Jurkat, Clone E6-1 (cell line): Measurements from ENCODE around the gene DHRSX.
"Not testable (repeated sequence)": the region's sequence is repeated elsewhere in the genome, so short reads cannot be mapped to it uniquely, and the experiment has no call there.

Source experiments
- DNase-seq: peaks from one replicate; pipeline ENCODE4 v3.0.0-alpha.2; 2011; ENCODE audit warnings: low read depth, low spot score
- H3K4me3 ChIP-seq: 2 replicates; pipeline ENCODE4 v1.5.1; 2011; ENCODE audit warnings: mild to moderate bottlenecking, low read length, control low read depth, moderate library complexity

The DHRSX gene

GRCh38 chrX:2441466-2441865 lies 59.3 kb downstream of the DHRSX start:
- no peak for DNase-seq
- H3K4me3 ChIP-seq, result no peak overlapping the region

- no peak overlapping the region for H3K4me3 ChIP-seq
Observed at GRCh38 chrX:2439613-2440012, 61.2 kb downstream of the DHRSX start.

GRCh38 chrX:2435465-2435864 lies 65.3 kb downstream of the DHRSX start:
- H3K4me3 ChIP-seq, result no peak overlapping the region
- DNase-seq, result no peak

More at GRCh38 chrX:2439613-2440012, 61.2 kb downstream of the DHRSX start:
- DNase-seq, result no peak

GRCh38 chrX:2434270-2435163 lies 66.3 kb downstream of the DHRSX start:
- no peak for DNase-seq
- H3K4me3 ChIP-seq, result no peak overlapping the region

- H3K4me3 ChIP-seq, result no peak overlapping the region
- no peak for DNase-seq
Observed at GRCh38 chrX:2432298-2432863, 68.4 kb downstream of the DHRSX start.

- DNase-seq, result no peak
- H3K4me3 ChIP-seq, result no peak overlapping the region
Observed at GRCh38 chrX:2430265-2430825, 70.4 kb downstream of the DHRSX start.

- no peak overlapping the region for H3K4me3 ChIP-seq
- no peak for DNase-seq
Observed at GRCh38 chrX:2427737-2428136, 73.0 kb downstream of the DHRSX start.

- no peak for DNase-seq
- no peak overlapping the region for H3K4me3 ChIP-seq
Observed at GRCh38 chrX:2427147-2427546, 73.6 kb downstream of the DHRSX start.

GRCh38 chrX:2426289-2426882 lies 74.4 kb downstream of the DHRSX start:
- DNase-seq, result no peak
- H3K4me3 ChIP-seq, result no peak overlapping the region

- H3K4me3 ChIP-seq, result no peak overlapping the region
- DNase-seq, result peak; percentile 22
Observed at GRCh38 chrX:2425286-2426071, 75.3 kb downstream of the DHRSX start.

- no peak for DNase-seq
- no peak overlapping the region for H3K4me3 ChIP-seq
Observed at GRCh38 chrX:2424317-2424716, 76.5 kb downstream of the DHRSX start.

GRCh38 chrX:2423899-2424298 lies 76.9 kb downstream of the DHRSX start:
- H3K4me3 ChIP-seq, result no peak overlapping the region
- no peak for DNase-seq

- no peak for DNase-seq
- no peak overlapping the region for H3K4me3 ChIP-seq
Observed at GRCh38 chrX:2423282-2423681, 77.5 kb downstream of the DHRSX start.

GRCh38 chrX:2419418-2419817 lies 81.4 kb downstream of the DHRSX start:
- DNase-seq, H3K4me3 ChIP-seq: not testable (repeated sequence)

GRCh38 chrX:2418000-2418399 lies 82.8 kb downstream of the DHRSX start:
- H3K4me3 ChIP-seq, result no peak overlapping the region
- no peak for DNase-seq

- H3K4me3 ChIP-seq, result no peak overlapping the region
- no peak for DNase-seq
Observed at GRCh38 chrX:2416851-2417604, 83.7 kb downstream of the DHRSX start.

- H3K4me3 ChIP-seq, result no peak overlapping the region
Observed at GRCh38 chrX:2414384-2414783, 86.4 kb downstream of the DHRSX start.

GRCh38 chrX:2413969-2414368 lies 86.8 kb downstream of the DHRSX start:
- no peak for DNase-seq
- H3K4me3 ChIP-seq, result no peak overlapping the region

More at GRCh38 chrX:2414384-2414783, 86.4 kb downstream of the DHRSX start:
- DNase-seq, result no peak

- DNase-seq, result no peak
- H3K4me3 ChIP-seq, result no peak overlapping the region
Observed at GRCh38 chrX:2412131-2412530, 88.6 kb downstream of the DHRSX start.
